A673 (cell line): Measurements from ENCODE around the gene POLE. TPM values are rescaled to one million over a fixed set of nuclear protein-coding genes. Genes with fewer than 3 reads are reported as not detected.

Experiments used
- BruUV-seq: library from RNA; stranded (reverse); fragments of 400-500 nt; replicated peaks from 2 replicates; lab custom pipeline; 2021; lab: Mats Ljungman, UMichigan
- CTCF ChIA-PET: fragments of 300-600 bp; sonication (Branson Sonifier 250); formaldehyde crosslinking; loops from one replicate; lab custom pipeline; 2022; ENCODE audit warnings: antibody characterized with exemption; lab: Charles Lee
- POLR2A ChIA-PET: fragments of 300-600 bp; sonication (Branson Sonifier 250); formaldehyde crosslinking; loops from one replicate; lab custom pipeline; 2022; ENCODE audit warnings: antibody characterized with exemption; ENCODE audit not compliant: low non-redundant PET; lab: Charles Lee
- DNase-seq: peaks from one replicate; pipeline ENCODE4 v3.0.0-alpha.2; 2015; ENCODE audit warnings: low spot score
- H3K27ac ChIP-seq: fragments of 200-600 bp; sonication (generic); 2 replicates; pipeline ENCODE4 v1.5.1; 2016; ENCODE audit warnings: mixed run types, low read depth, mild to moderate bottlenecking, mixed read lengths, antibody characterized with exemption, low read length; ENCODE audit not compliant: poor library complexity, severe bottlenecking
- H3K27me3 ChIP-seq: fragments of 200-600 bp; sonication (generic); replicated peaks from 2 replicates; pipeline ENCODE4 v1.6.1; 2017; ENCODE audit warnings: mixed run types, low read depth, mild to moderate bottlenecking, mixed read lengths, antibody characterized with exemption, low read length; ENCODE audit not compliant: insufficient read depth, poor library complexity
- H3K36me3 ChIP-seq: fragments of 200-600 bp; sonication (generic); 2 replicates; pipeline ENCODE4 v1.6.1; 2016; ENCODE audit warnings: mixed run types, mild to moderate bottlenecking, mixed read lengths, antibody characterized with exemption, low read length; ENCODE audit not compliant: insufficient read depth, poor library complexity, severe bottlenecking
- H3K4me1 ChIP-seq: fragments of 200-600 bp; sonication (generic); 2 replicates; pipeline ENCODE4 v1.6.1; 2017; ENCODE audit warnings: mixed run types, mild to moderate bottlenecking, mixed read lengths, antibody characterized with exemption, low read length; ENCODE audit not compliant: insufficient read depth, poor library complexity, severe bottlenecking
- H3K4me3 ChIP-seq: fragments of 200-600 bp; sonication (generic); 2 replicates; pipeline ENCODE4 v1.5.1; 2016; ENCODE audit warnings: low read depth, mixed run types, mild to moderate bottlenecking, mixed read lengths, low read length; ENCODE audit not compliant: poor library complexity, severe bottlenecking
- H3K9me3 ChIP-seq: fragments of 200-600 bp; sonication (generic); 2 replicates; pipeline ENCODE4 v1.6.1; 2016; ENCODE audit warnings: mixed run types, low read depth, mild to moderate bottlenecking, mixed read lengths, antibody characterized with exemption, low read length; ENCODE audit not compliant: poor library complexity, severe bottlenecking
- EZH2 ChIP-seq: fragments of 200-600 bp; sonication (generic); IDR thresholded peaks from 2 replicates; pipeline ENCODE4 v1.6.1; 2017; ENCODE audit warnings: borderline replicate concordance, low read depth, mild to moderate bottlenecking, mixed read lengths, antibody characterized with exemption, low read length; ENCODE audit not compliant: poor library complexity, severe bottlenecking
- intact Hi-C: fragments of 100-400 bp; cut with micrococcal nuclease; formaldehyde crosslinking; loops from one replicate; pipeline ENCODE4 v1.10.0; 2022; ENCODE audit not compliant: unreplicated experiment
- total RNA-seq: library from RNA; stranded (reverse); gene quantifications from 2 replicates; pipeline ENCODE4 v1.2.3, GENCODE V29; 2021
- TF ChIP-seq, protein P1 (sequence below): fragments of 300-800, 200-600 bp; sonication (generic); conservative IDR thresholded peaks from 2 replicates; pipeline ENCODE4 v1.5.1; 2017; ENCODE audit warnings: low read depth, mild to moderate bottlenecking, antibody characterized with exemption, low read length, moderate library complexity, mixed read lengths

POLE gene
- total RNA-seq, 1 experiment from 2014 or later = 239 TPM

DNA sequence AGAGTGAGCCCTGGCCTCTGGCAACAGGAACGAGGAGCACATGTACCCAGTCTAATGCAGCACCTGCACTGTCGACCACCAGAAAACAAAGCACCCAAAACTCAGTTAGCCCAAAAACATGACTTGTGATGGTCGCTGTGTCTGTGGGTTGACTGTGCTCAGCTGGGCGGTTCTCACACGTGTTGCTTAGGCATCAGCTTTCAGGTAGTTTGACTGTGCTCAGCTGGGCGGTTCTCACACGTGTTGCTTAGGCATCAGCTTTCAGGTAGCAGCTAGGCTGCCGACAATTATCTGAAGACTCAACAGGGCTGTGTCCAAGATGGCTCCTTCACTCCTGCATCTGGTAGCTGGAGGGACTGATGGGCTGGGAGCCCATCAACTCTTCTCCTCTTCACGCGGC, 75.5 kb downstream of the POLE start:
- peaks cover under 1% of the 10 kb centered on the region for H3K9me3 ChIP-seq
- peaks cover 7% of the 10 kb centered on the region for H3K4me1 ChIP-seq
- intact Hi-C loops = no loop called here
- ChIA-PET CTCF (interaction anchor here (0.6 kb wide), 1 partner anchor 164 kb away, joined by 5 read pairs; no protein-coding TSS in a partner anchor), POLR2A (no interaction called here)
- no peaks in the 10 kb centered on the region for H3K36me3 ChIP-seq
- BruUV-seq = no TSS peak
- no peak for DNase-seq
- TF ChIP-seq EZH2 = no peak
- TF ChIP-seq, protein P1, sequence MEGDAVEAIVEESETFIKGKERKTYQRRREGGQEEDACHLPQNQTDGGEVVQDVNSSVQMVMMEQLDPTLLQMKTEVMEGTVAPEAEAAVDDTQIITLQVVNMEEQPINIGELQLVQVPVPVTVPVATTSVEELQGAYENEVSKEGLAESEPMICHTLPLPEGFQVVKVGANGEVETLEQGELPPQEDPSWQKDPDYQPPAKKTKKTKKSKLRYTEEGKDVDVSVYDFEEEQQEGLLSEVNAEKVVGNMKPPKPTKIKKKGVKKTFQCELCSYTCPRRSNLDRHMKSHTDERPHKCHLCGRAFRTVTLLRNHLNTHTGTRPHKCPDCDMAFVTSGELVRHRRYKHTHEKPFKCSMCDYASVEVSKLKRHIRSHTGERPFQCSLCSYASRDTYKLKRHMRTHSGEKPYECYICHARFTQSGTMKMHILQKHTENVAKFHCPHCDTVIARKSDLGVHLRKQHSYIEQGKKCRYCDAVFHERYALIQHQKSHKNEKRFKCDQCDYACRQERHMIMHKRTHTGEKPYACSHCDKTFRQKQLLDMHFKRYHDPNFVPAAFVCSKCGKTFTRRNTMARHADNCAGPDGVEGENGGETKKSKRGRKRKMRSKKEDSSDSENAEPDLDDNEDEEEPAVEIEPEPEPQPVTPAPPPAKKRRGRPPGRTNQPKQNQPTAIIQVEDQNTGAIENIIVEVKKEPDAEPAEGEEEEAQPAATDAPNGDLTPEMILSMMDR = no peak
- H3K4me3 ChIP-seq = no peak overlapping the region
- H3K27ac ChIP-seq = no peak overlapping the region
- H3K27me3 ChIP-seq = peaks cover 23% of the 10 kb centered on the region

DNA sequence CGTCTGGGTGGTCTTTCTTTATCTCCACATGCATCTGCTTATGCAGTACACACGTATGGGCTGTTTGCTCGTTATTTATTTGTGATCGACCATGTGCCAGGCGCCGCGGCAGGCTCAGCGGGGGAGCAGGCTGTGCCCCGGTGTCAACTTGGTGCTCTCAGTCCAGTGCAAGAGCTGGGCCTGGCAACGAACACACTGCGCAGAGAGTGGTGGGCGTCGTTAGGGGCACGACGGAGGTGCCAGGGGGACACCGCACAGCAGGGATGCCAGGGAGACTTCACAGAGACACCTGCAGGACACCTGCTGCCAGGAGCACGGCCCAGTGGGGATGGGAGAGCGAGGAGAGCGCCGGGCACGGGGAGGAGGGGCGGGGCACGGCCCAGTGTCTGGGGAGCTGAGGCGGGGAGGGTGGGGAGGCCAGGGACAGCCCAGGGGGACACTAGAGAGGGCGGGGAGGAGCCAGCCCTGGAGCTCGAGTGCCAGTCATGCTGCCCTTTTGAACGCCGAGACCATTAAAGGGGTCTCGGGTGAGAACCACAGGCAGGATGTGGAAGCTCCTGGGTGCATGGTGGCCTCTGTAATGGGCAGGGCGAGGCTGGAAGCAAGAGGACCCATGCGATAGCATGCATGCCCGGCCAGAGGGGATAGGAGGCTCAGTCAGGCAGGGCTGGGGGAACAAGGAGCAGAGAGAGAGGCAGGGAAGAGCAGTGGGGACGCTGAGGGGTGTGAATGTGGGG, 76.1 kb downstream of the POLE start:
- TF ChIP-seq, protein P1 = no peak
- no peak for TF ChIP-seq EZH2
- H3K27ac ChIP-seq = no peak overlapping the region
- ChIA-PET POLR2A (no interaction called here), CTCF (no interaction called here)
- no peak for DNase-seq
- H3K4me1 ChIP-seq = peaks cover 7% of the 10 kb centered on the region
- intact Hi-C loops = no loop called here
- H3K36me3 ChIP-seq = no peaks in the 10 kb centered on the region
- no peaks in the 10 kb centered on the region for H3K9me3 ChIP-seq
- peaks cover 18% of the 10 kb centered on the region for H3K27me3 ChIP-seq
- no TSS peak for BruUV-seq
- H3K4me3 ChIP-seq = no peak overlapping the region

GRCh38 chr12:132610051-132610759, 76.9 kb downstream of the POLE start, which contains the start of gene LRCOL1:
TSS of gene LRCOL1 (minus strand) at chr12:132610582. CDS start at chr12:132606251, 4,331 bp downstream.
- BruUV-seq = no TSS peak
- POLR2A ChIA-PET = no interaction called here
- H3K27me3 ChIP-seq = peaks cover 10% of the 10 kb centered on the region
- peak; percentile 60 for DNase-seq
- CTCF ChIA-PET = no interaction called here
- peaks cover 7% of the 10 kb centered on the region for H3K4me1 ChIP-seq
- H3K4me3 ChIP-seq = peak within 1 kb of the TSS; percentile 15
- H3K36me3 ChIP-seq = no peaks in the 10 kb centered on the region
- H3K9me3 ChIP-seq = no peaks in the 10 kb centered on the region
- intact Hi-C loops = no loop called here
- TF ChIP-seq, protein P1 = no peak
- TF ChIP-seq EZH2 = no peak
- H3K27ac ChIP-seq = no peak within 1 kb of the TSS
